Measurements from ENCODE around the gene PALB2. TPM values are rescaled to one million over a fixed set of nuclear protein-coding genes. Genes with fewer than 3 reads are reported as not detected.

The PALB2 gene
- total RNA-seq, 4 donors from 2014 or later, result 9.1 to 16.0 (median 12.4) TPM

DNA sequence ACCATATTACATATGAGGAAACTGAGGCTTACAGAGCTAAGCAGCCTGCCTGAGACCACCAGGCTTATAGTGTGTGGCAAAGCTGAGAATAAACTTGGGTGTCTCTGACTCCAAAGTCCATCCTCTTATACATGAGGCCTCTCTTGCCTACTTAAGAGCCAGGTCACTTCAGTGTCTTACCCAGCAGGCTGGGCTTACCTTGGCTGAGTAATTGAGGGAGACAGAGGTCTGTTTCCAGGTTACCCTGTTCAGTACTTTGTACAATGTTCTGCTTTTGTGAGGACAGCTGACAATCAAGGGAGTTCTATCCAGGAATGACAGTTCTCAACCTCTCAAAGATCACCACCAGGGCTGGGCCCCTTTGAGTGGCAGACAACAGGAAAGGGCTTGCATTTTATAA is 59.3 kb downstream of the PALB2 start:
- intact Hi-C loops (cut with DNase I), result no loop called here
- DNase-seq, result no peak
- TF ChIP-seq POLR2A (IDR thresholded peaks at IDR 0.05), result no peak
- TF ChIP-seq, protein P1, sequence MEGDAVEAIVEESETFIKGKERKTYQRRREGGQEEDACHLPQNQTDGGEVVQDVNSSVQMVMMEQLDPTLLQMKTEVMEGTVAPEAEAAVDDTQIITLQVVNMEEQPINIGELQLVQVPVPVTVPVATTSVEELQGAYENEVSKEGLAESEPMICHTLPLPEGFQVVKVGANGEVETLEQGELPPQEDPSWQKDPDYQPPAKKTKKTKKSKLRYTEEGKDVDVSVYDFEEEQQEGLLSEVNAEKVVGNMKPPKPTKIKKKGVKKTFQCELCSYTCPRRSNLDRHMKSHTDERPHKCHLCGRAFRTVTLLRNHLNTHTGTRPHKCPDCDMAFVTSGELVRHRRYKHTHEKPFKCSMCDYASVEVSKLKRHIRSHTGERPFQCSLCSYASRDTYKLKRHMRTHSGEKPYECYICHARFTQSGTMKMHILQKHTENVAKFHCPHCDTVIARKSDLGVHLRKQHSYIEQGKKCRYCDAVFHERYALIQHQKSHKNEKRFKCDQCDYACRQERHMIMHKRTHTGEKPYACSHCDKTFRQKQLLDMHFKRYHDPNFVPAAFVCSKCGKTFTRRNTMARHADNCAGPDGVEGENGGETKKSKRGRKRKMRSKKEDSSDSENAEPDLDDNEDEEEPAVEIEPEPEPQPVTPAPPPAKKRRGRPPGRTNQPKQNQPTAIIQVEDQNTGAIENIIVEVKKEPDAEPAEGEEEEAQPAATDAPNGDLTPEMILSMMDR (IDR thresholded peaks at IDR 0.05), result no peak
- H3K36me3 ChIP-seq, result peaks cover 14 to 97% (median 20%) of the 10 kb centered on the region in 3 donors
- peaks cover 0 to 6% (median 0%) of the 10 kb centered on the region in 3 donors for H3K4me1 ChIP-seq
- H3K4me3 ChIP-seq, result no peak overlapping the region
- no peak overlapping the region for H3K27ac ChIP-seq
- H3K27me3 ChIP-seq, result no peaks in the 10 kb centered on the region
- H3K9me3 ChIP-seq, result no peaks in the 10 kb centered on the region

DNA sequence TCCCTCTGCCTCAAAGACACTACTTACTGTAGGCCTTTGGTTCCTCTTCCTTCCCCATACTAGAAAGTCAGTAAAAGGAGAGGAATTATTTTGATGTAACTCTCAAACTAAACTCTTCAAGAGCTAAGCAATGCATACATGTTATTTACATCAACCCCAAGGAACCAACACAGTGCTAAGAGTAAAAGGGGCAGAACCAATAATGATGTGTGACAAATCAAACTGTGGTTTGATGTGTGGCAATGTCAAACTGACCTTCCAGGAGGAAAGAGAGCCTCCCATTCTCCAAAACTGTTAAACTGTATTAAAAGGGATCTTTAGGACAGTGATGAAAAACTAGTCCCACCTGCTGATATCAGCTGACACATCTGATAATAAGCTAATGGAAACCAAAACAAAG is 60.7 kb downstream of the PALB2 start:
- Histone ChIP-seq H3K4me1 (peaks cover 0 to 6% (median 0%) of the 10 kb centered on the region in 3 donors), H3K9me3 (no peaks in the 10 kb centered on the region), H3K4me3 (no peak overlapping the region), H3K36me3 (peaks cover 11 to 96% (median 27%) of the 10 kb centered on the region in 3 donors), H3K27me3 (no peaks in the 10 kb centered on the region), H3K27ac (no peak overlapping the region)
- DNase-seq, result no peak
- TF ChIP-seq, protein P1 (IDR thresholded peaks at IDR 0.05), result no peak
- no peak for TF ChIP-seq POLR2A (IDR thresholded peaks at IDR 0.05)
- intact Hi-C loops (cut with DNase I), result no loop called here

DNA sequence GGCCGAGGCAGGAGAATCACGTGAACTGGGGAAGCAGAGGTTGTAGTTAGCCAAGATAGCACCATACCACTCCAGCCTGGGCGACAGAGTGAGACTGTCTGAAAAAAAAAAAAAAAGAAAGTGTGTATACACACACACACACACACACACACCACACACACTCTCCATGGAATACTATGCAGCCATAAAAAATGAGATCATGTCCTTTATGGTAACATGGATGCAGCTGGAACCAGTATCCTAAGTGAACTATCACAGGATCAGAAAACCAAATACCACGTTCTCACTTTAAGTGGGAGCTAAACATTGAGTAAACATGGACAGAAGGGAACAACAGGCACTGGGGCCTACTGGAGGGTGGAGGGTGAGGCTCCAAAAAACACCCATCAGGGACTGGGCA is 61.7 kb downstream of the PALB2 start:
- no peaks in the 10 kb centered on the region for H3K9me3 ChIP-seq
- no peaks in the 10 kb centered on the region for H3K27me3 ChIP-seq
- TF ChIP-seq, protein P1 (IDR thresholded peaks at IDR 0.05), result no peak
- TF ChIP-seq POLR2A (IDR thresholded peaks at IDR 0.05), result no peak
- H3K4me3 ChIP-seq, result no peak overlapping the region
- intact Hi-C loops (cut with DNase I), result no loop called here
- no peak overlapping the region for H3K27ac ChIP-seq
- peaks cover 0 to 6% (median 0%) of the 10 kb centered on the region in 3 donors for H3K4me1 ChIP-seq
- 95 to 98% methylated on average over 4 of the region's 4 CpGs for WGBS, 2 donors
- peaks cover under 1 to 96% (median 18%) of the 10 kb centered on the region in 3 donors for H3K36me3 ChIP-seq
- no peak for DNase-seq

DNA sequence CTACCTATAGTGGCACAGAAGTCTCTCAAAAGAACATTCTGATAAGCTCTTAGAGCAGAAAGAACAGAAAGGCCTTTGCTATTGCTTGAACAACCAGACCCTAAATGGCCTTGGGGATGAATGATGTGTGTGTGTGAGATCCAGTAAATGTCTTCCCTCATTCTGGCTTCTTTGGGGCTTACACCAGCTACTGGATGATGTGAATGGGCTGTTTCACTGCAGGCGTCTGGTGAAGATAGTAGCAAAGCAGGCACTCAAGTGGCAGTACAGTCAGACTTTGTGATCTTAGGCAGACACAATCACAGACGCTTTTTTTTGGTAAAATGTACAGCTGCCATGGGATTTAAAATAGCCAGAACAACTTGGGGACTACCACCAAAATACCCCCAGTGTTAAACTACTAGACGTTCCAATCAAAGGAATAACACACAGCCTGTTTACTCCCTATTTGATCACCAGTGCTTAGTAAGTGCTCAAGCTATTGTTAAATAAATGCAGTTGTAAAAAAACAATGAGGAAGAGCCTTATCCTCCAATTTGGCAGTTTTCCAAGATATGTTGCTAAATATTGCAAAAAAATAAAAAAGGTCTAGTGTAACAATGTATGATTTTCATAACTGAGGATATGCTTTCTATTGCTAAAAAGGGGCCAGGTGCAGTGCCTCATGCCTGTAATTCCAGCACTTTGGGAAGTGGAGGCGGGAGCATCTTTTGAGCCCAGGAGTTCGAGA is 62.8 kb downstream of the PALB2 start:
- Histone ChIP-seq H3K27ac (no peak overlapping the region), H3K9me3 (no peaks in the 10 kb centered on the region), H3K4me1 (peaks cover 0 to 4% (median 0%) of the 10 kb centered on the region in 3 donors), H3K36me3 (peaks cover 0 to 98% (median 16%) of the 10 kb centered on the region in 3 donors), H3K27me3 (no peaks in the 10 kb centered on the region), H3K4me3 (no peak overlapping the region)
- TF ChIP-seq, protein P1 (IDR thresholded peaks at IDR 0.05), result no peak
- intact Hi-C loops (cut with DNase I), result no loop called here
- DNase-seq, result no peak
- WGBS, 2 donors, result 65 to 77% methylated on average over 5 of the region's 5 CpGs

DNA sequence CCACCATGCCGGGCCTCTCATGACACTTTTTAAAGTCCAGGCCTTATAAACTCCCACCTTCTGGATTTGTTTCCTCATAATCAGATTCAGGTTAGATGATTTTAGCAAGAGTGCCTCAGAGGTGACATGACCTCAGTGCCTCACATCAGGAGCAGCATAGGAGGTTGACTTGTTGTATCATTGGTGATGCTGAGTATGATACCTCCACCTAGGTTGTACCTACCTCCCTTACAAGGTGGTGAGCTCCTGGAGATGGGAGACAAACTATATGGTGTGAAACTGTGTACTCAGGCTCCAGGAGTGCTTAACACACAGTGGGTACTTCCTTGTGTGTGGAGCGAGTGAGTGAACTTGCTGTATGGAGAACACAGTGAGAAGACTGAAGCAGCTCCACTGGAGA is 63.6 kb downstream of the PALB2 start:
- WGBS, 2 donors, result 88 to 92% methylated on average over 2 of the region's 2 CpGs
- Histone ChIP-seq H3K27me3 (no peaks in the 10 kb centered on the region), H3K4me1 (no peaks in the 10 kb centered on the region), H3K4me3 (no peak overlapping the region), H3K9me3 (no peaks in the 10 kb centered on the region), H3K36me3 (peaks cover 0 to 98% (median 16%) of the 10 kb centered on the region in 3 donors), H3K27ac (no peak overlapping the region)
- DNase-seq, result no peak
- TF ChIP-seq POLR2A (IDR thresholded peaks at IDR 0.05), result no peak
- TF ChIP-seq, protein P1 (IDR thresholded peaks at IDR 0.05), result no peak
- intact Hi-C loops (cut with DNase I), result no loop called here

Data from esophagus squamous epithelium (tissue), 5 donors.